Islet of Langerhans (tissue), 1 donor: ENCODE data around the gene OR2AE1.
"Not testable (repeated sequence)": the region's sequence is repeated elsewhere in the genome, so short reads cannot be mapped to it uniquely, and the experiment has no call there.

Experiments used
- FAIRE-seq: peaks from one replicate; lab custom pipeline; 2011; peaks lifted over from hg19 to GRCh38; lab: Jason Lieb, UNC

The OR2AE1 gene

DNA sequence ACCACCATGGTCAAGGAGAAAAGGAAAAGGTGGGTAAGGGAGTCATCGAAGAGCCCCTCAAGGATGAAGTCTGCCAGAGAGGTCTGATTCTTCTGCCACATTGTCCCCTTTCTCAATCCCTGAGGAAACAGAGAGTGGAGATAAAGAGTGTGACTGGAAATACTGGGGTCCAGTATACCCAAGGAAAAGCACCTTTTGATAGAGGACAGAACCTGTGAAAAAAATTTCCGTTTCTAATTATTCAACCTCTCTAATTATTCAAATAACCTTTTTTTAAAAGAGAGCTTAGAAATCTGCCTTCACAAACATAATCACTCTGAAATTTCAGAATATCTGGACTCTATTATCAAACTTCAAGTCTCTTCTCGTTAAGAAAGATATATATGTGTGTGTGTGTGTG is at the start of gene OR2AE1:
Gene OR2AE1 (minus strand): TSS at position 101 of the 400 bp plus-strand sequence. CDS start 0 bp downstream, at position 101.
- no peak for FAIRE-seq

- FAIRE-seq: no peak
These were observed 49.5 kb upstream of the OR2AE1 start for GRCh38 chr7:99926321-99926720.

DNA sequence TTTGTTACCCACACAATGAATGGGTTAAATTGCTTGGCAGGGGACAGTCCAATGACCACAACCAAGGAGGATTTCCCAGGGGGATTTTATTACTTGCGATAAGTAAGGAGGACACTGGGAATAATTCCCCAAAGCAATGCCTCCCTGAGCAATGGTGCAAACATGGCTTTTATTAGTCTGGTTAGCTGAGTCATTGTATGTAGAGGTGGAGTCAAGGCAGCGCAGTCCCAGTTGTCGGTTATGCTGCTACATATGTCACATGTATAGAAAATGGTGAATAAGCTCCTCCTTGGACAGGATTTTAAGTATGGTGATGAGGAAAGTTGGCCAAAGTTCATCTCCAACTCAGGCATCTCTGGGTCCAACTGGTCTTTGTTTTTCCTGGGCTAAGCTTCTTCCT is 46.4 kb upstream of the OR2AE1 start:
- FAIRE-seq: no peak

GRCh38 chr7:99920149-99920548 is 43.3 kb upstream of the OR2AE1 start:
- no peak for FAIRE-seq

GRCh38 chr7:99919814-99920112 is 42.9 kb upstream of the OR2AE1 start:
- no peak for FAIRE-seq

GRCh38 chr7:99918959-99919813 is 42.4 kb upstream of the OR2AE1 start, which contains the start of gene TRIM4:
Gene TRIM4, minus strand, starts transcription at chr7:99919530. Its CDS starts 129 bp downstream, at chr7:99919401.
- FAIRE-seq: no peak

- no peak for FAIRE-seq
These were observed 34.1 kb upstream of the OR2AE1 start for GRCh38 chr7:99910976-99911375.

DNA sequence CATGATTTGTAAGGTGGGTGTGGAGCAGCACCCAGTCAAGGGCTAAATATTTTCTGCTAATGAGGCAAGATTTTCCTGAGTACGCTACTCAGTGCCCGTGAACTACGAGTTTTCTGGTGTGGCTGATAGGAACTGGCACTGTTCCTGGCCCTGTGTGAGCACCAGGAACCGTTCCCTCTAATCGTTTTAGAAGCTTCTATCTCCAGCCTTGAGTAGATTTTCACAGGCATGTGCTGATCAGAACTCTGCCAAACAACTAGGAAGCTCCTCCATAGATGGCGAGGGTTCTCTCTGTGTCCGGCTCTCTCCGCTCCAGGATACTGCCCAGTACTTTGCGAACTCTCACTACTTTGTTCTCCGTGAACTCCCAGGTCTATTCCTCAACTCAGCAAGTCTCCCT is 24.7 kb upstream of the OR2AE1 start:
- no peak for FAIRE-seq

- no peak for FAIRE-seq
These were observed 23.1 kb upstream of the OR2AE1 start for GRCh38 chr7:99899830-99900519.

DNA sequence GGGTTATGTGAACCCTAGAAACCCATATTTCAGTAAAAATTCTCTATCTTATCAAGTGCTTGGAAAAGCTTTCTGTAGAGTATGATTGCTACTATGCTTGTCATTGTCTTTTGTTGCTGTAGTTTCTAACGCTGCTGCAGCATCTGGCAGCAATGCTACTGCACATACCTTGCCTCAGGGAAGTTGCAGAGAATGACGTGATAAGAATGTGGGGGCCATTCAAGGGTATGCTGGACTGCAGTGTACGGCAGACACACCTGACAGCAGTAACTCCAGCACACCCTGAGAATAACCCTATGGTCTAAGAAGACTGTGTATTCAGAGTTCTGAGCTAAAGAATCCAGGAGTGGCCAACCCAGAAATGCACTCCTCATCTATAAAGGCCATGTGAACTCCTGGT is 22.0 kb upstream of the OR2AE1 start:
- no peak for FAIRE-seq

- FAIRE-seq: no peak
These were observed 21.2 kb upstream of the OR2AE1 start for GRCh38 chr7:99898023-99898357.

- FAIRE-seq: no peak
These were observed 20.6 kb upstream of the OR2AE1 start for GRCh38 chr7:99897322-99898022.

- no peak for FAIRE-seq
These were observed 17.9 kb upstream of the OR2AE1 start for GRCh38 chr7:99894738-99895137.

GRCh38 chr7:99893280-99893679 is 16.4 kb upstream of the OR2AE1 start:
- no peak for FAIRE-seq

GRCh38 chr7:99890348-99890747 is 13.5 kb upstream of the OR2AE1 start:
- FAIRE-seq: not testable (repeated sequence)

DNA sequence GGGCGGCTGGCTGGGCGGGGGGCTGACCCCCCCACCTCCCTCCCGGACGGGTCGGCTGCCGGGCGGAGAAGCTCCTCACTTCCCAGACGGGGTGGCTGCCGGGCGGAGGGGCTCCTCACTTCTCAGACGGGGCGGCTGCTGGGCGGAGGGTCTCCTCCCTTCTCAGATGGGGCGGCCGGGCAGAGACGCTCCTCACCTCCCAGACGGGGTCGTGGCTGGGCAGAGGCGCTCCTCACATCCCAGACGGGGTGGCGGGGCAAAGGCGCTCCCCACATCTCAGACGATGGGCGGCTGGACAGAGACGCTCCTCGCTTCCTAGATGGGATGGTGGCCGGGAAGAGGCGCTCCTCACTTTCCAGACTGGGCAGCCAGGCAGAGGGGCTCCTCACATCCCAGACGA is 11.5 kb upstream of the OR2AE1 start:
- not testable (repeated sequence) for FAIRE-seq

- no peak for FAIRE-seq
These were observed 4.5 kb upstream of the OR2AE1 start for GRCh38 chr7:99881370-99881769.

DNA sequence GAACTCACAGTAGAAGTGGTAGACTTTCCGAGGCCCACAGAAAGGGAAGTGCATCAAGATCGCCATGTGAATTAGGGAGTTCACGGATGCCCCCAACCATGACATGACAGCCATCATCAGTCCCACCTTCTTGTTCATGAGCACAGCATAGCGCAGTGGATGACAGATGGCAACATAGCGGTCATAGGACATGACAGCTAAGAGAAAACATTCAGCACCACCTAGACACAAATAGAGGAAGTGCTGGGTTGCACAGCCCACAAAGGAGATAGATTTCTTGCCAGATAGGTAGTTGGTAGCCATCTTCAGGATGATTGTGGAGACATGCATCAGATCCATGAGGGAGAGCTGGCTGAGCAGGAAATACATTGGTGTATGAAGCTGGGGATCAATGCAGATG is 342 bp downstream of the OR2AE1 start:
- no peak for FAIRE-seq

DNA sequence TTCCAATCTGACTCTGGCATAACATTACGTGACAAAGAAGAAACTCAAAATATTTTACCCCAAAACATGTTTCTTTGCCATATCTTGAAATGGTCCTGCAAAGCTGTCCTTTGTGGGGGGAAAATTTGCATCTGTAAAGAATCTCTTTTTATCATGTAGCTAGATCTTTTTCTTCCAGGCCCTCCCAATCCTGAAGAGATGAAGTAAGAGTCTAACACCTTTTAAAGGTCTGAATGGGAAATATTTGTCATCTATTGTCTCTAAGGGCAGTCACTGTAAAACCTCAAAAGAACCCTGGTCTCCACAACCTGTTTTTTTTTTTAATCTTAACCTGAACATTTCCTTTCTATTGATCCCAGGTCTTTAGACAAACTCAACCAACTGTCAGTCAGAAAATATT is 8.6 kb downstream of the OR2AE1 start:
- FAIRE-seq: no peak

- not testable (repeated sequence) for FAIRE-seq
These were observed 9.4 kb downstream of the OR2AE1 start for GRCh38 chr7:99867477-99867876.

DNA sequence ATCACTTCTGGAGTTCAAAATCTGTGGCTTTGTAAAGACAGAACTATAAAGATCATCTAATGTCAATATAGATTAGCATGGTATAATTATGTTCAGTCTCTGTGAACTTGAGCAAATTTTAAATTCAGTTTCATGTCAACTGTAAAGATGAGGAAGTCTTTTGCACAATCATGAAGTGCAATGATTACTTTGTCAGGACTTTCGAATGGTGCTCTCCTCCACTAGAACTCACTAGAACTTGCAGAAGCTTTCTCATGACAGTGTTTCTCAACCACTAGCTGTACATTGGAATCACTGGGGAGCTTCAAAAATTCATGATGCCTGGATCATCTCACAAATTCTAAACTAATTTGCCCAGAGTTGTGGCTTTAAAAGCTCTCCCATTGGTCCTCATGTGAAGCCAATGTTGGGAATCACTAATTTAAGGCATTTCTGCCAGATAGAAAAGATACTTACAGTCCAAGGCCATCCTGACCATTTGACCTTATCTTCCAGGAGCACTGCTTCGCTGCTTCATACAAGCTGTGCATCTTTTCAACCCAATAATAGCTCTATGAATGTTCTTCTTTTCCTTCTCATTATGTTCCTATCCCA is 12.9 kb downstream of the OR2AE1 start:
- FAIRE-seq: no peak

GRCh38 chr7:99860281-99861127 is 16.3 kb downstream of the OR2AE1 start:
- FAIRE-seq: no peak
